ENCODE measurements around the gene ITPR1.
A peak's percentile ranks its signal among the peaks of the same experiment; 100 is the strongest.

DNA sequence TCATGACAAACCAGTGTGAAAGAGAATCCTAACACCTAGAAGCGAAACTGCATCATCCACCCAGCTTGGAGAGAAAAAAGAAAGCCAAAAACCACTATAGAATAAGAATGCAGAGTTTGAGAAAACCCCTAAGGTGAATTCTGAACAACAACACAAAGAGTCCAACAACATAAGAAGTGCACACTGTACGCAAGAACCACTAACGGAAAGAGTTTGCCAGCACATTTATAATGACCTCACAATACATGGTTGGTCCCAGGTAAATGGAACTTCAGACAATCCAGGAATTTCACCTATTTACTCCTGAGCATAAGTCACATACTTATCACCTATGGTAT, 357.7 kb downstream of the ITPR1 start:
- TF ChIP-seq, protein P1, sequence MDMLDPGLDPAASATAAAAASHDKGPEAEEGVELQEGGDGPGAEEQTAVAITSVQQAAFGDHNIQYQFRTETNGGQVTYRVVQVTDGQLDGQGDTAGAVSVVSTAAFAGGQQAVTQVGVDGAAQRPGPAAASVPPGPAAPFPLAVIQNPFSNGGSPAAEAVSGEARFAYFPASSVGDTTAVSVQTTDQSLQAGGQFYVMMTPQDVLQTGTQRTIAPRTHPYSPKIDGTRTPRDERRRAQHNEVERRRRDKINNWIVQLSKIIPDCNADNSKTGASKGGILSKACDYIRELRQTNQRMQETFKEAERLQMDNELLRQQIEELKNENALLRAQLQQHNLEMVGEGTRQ (IDR thresholded peaks at IDR 0.05; ENCODE audit: borderline replicate concordance, low read depth, low read length), result no peak
- no peak for TF ChIP-seq FOXM1 (IDR thresholded peaks at IDR 0.05; ENCODE audit: low read depth, low read length)
- TF ChIP-seq RFX5 (IDR thresholded peaks at IDR 0.05; ENCODE audit: low read depth, low read length), result no peak
- TF ChIP-seq ZNF217 (IDR thresholded peaks at IDR 0.05), result no peak
- 0 out of 2 replicates have a peak, but pooled peaks have one; percentile 37 for TF ChIP-seq GABPA (IDR thresholded peaks at IDR 0.05; ENCODE audit: low read depth)
- TF ChIP-seq, protein P2, sequence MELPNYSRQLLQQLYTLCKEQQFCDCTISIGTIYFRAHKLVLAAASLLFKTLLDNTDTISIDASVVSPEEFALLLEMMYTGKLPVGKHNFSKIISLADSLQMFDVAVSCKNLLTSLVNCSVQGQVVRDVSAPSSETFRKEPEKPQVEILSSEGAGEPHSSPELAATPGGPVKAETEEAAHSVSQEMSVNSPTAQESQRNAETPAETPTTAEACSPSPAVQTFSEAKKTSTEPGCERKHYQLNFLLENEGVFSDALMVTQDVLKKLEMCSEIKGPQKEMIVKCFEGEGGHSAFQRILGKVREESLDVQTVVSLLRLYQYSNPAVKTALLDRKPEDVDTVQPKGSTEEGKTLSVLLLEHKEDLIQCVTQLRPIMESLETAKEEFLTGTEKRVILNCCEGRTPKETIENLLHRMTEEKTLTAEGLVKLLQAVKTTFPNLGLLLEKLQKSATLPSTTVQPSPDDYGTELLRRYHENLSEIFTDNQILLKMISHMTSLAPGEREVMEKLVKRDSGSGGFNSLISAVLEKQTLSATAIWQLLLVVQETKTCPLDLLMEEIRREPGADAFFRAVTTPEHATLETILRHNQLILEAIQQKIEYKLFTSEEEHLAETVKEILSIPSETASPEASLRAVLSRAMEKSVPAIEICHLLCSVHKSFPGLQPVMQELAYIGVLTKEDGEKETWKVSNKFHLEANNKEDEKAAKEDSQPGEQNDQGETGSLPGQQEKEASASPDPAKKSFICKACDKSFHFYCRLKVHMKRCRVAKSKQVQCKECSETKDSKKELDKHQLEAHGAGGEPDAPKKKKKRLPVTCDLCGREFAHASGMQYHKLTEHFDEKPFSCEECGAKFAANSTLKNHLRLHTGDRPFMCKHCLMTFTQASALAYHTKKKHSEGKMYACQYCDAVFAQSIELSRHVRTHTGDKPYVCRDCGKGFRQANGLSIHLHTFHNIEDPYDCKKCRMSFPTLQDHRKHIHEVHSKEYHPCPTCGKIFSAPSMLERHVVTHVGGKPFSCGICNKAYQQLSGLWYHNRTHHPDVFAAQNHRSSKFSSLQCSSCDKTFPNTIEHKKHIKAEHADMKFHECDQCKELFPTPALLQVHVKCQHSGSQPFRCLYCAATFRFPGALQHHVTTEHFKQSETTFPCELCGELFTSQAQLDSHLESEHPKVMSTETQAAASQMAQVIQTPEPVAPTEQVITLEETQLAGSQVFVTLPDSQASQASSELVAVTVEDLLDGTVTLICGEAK (IDR thresholded peaks at IDR 0.05; ENCODE audit: borderline replicate concordance), result no peak
- TF ChIP-seq, protein P3, sequence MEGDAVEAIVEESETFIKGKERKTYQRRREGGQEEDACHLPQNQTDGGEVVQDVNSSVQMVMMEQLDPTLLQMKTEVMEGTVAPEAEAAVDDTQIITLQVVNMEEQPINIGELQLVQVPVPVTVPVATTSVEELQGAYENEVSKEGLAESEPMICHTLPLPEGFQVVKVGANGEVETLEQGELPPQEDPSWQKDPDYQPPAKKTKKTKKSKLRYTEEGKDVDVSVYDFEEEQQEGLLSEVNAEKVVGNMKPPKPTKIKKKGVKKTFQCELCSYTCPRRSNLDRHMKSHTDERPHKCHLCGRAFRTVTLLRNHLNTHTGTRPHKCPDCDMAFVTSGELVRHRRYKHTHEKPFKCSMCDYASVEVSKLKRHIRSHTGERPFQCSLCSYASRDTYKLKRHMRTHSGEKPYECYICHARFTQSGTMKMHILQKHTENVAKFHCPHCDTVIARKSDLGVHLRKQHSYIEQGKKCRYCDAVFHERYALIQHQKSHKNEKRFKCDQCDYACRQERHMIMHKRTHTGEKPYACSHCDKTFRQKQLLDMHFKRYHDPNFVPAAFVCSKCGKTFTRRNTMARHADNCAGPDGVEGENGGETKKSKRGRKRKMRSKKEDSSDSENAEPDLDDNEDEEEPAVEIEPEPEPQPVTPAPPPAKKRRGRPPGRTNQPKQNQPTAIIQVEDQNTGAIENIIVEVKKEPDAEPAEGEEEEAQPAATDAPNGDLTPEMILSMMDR (IDR thresholded peaks at IDR 0.05 in 2 of 3, conservative IDR thresholded peaks at IDR 0.05 in 1 of 3; ENCODE audit: control insufficient read depth in 2 of 3, extremely low read depth in 1 of 3, insufficient read depth in 1 of 3, low read depth in 3 of 3, low read length in 3 of 3), result no peak
- no peak for TF ChIP-seq EGR1 (IDR thresholded peaks at IDR 0.05; ENCODE audit: borderline replicate concordance in 1 of 2, low read depth in 2 of 2, low read length in 2 of 2)
- no peak for TF ChIP-seq TAF1 (IDR thresholded peaks at IDR 0.05; ENCODE audit: borderline replicate concordance, low read depth, low read length)
- no peak for TF ChIP-seq NFYB (IDR thresholded peaks at IDR 0.05; ENCODE audit: insufficient read depth, low read depth, low read length)
- no peak for TF ChIP-seq RB1 (IDR thresholded peaks at IDR 0.05; ENCODE audit: borderline replicate concordance)
- TF ChIP-seq TCF12 (IDR thresholded peaks at IDR 0.05; ENCODE audit: low read depth, low read length), result no peak

All from GM12878 (cell line).